ENCODE measurements around the gene MCOLN2. TPM values are rescaled to one million over a fixed set of nuclear protein-coding genes. Genes with fewer than 3 reads are reported as not detected.

Gene MCOLN2
- total and polyA plus RNA-seq, 2 of the 8 experiments (the other 6 are each of a cell fraction or from before 2014, with no cell fraction given) = 1.7 to 6.1 TPM

DNA sequence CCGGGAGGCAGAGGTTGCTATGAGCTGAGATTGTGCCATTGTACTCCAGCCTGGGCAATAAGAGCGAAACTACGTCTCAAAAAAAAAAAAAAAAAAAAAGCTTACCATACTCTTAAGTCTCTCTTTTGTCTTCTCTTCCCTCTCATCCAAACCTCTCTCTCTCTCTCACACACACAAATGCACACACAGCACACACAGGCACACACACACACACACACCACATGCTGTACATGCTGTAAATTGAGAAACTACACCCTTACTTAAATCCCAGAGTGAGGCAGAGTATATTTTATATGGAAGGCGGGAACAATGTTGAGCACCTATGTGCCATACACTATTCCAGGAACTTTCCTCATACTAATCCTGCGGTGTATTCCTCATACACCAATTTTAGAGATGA is 44.9 kb upstream of the MCOLN2 start:
- H2AFZ ChIP-seq (ENCODE audit: low read length) = no peak overlapping the region
- no peaks in the 10 kb centered on the region for H4K20me1 ChIP-seq (replicated peaks in 1 of 2; ENCODE audit: control insufficient read depth in 1 of 2, insufficient read depth in 2 of 2, low read length in 2 of 2)
- H2AK5ac ChIP-seq (ENCODE audit: low read depth, low read length) = no peak overlapping the region
- no peak overlapping the region for H3K4me3 ChIP-seq (ENCODE audit: extremely low read depth in 1 of 4, insufficient read depth in 2 of 4, low read depth in 3 of 4, low read length in 4 of 4)
- no peak overlapping the region for H2BK120ac ChIP-seq (replicated peaks; ENCODE audit: low read depth, low read length)
- H3K4me2 ChIP-seq (ENCODE audit: insufficient read depth in 1 of 2, low read depth in 2 of 2, low read length in 2 of 2) = no peak overlapping the region
- no peak overlapping the region for H2BK12ac ChIP-seq (ENCODE audit: low read depth, low read length)
- no peaks in the 10 kb centered on the region for H3K36me3 ChIP-seq (ENCODE audit: control insufficient read depth in 2 of 4, insufficient read depth in 4 of 4, low read length in 3 of 4)
- H3K4ac ChIP-seq (replicated peaks; ENCODE audit: insufficient read length, low read depth, low read length) = no peak overlapping the region
- H4K5ac ChIP-seq (ENCODE audit: insufficient read length, low read depth, low read length) = no peak overlapping the region
- H2BK20ac ChIP-seq (ENCODE audit: low read length) = no peak overlapping the region
- H3K56ac ChIP-seq (replicated peaks; ENCODE audit: insufficient read length, low read depth, low read length) = no peak overlapping the region
- H4K8ac ChIP-seq (ENCODE audit: extremely low read depth, insufficient read depth, low read length) = no peak overlapping the region
- no peaks in the 10 kb centered on the region for H3K23me2 ChIP-seq (ENCODE audit: low read depth, low read length)
- no peak overlapping the region for H3K18ac ChIP-seq (ENCODE audit: extremely low read depth, low read length)
- peaks cover 2 to 20% (median 14%) of the 10 kb centered on the region in 4 experiments for H3K27me3 ChIP-seq (replicated peaks in 1 of 4; ENCODE audit: control insufficient read depth in 3 of 4, extremely low read depth in 1 of 4, insufficient read depth in 3 of 4, low read length in 3 of 4)
- no peaks in the 10 kb centered on the region for H3K79me1 ChIP-seq (ENCODE audit: low read depth, low read length)
- TF ChIP-seq NANOG (IDR thresholded peaks at IDR 0.05; ENCODE audit: insufficient read depth, low read depth, low read length, poor library complexity, severe bottlenecking) (no peak), TAF1 (IDR thresholded peaks at IDR 0.05; ENCODE audit: low read depth, low read length) (no peak), JUND (IDR thresholded peaks at IDR 0.05; ENCODE audit: low read length) (no peak), RAD21 (IDR thresholded peaks at IDR 0.05 in 1 of 2, conservative IDR thresholded peaks at IDR 0.05 in 1 of 2; ENCODE audit: low read depth in 2 of 2, low read length in 2 of 2) (no peak)
- no peak overlapping the region for H3K27ac ChIP-seq (ENCODE audit: low read depth, low read length)
- FAIRE-seq (no peak), DNase-seq (ENCODE audit: low read depth in 1 of 2, low spot score in 2 of 2) (no peak)
- WGBS, 2 experiments (ENCODE audit: extremely low coverage in 1 of 2, insufficient coverage in 1 of 2, insufficient read length in 1 of 2, insufficient replicate concordance in 2 of 2, low coverage in 1 of 2, low lambda C conversion rate in 2 of 2, missing lambda C conversion rate in 1 of 2) = 82% methylated on average over 5 of the region's 5 CpGs; no CpG with 5 or more reads in 1 of the 2 experiments
- H2BK5ac ChIP-seq (ENCODE audit: low read depth, low read length) = no peak overlapping the region
- no peaks in the 10 kb centered on the region for H3K9me3 ChIP-seq (ENCODE audit: insufficient read depth in 2 of 2, low read depth in 1 of 2, low read length in 1 of 2)
- H3K23ac ChIP-seq (ENCODE audit: insufficient read length) = no peak overlapping the region
- peaks cover 0 to 3% (median 0%) of the 10 kb centered on the region in 4 experiments; a peak in 1 of 7 replicates for H3K4me1 ChIP-seq (replicated peaks in 1 of 4; ENCODE audit: control insufficient read depth in 3 of 4, insufficient read depth in 4 of 4, low read length in 3 of 4)
- no peak overlapping the region for H3K14ac ChIP-seq (ENCODE audit: insufficient read length)
- no peaks in the 10 kb centered on the region for H3K79me2 ChIP-seq (ENCODE audit: control insufficient read depth in 1 of 2, insufficient read depth in 2 of 2, low read length in 2 of 2)
- no peak overlapping the region for H4K91ac ChIP-seq (replicated peaks; ENCODE audit: insufficient read length, low read length)
- CTCF ChIA-PET (ENCODE audit: partially characterized antibody) = interaction anchor here (1.1 to 4.5 kb wide), 3 partner anchors 67 to 139 kb away, joined by 3 to 21 read pairs (median 4); no protein-coding TSS in a partner anchor
- POLR2A ChIA-PET (ENCODE audit: partially characterized antibody) = no interaction called here
- H2BK15ac ChIP-seq (ENCODE audit: low read length) = 0 out of 2 replicates have a peak overlapping the region, but pooled peaks have one; percentile 2
- H3K9ac ChIP-seq (replicated peaks in 1 of 4; ENCODE audit: extremely low read depth in 1 of 4, low read depth in 3 of 4, low read length in 3 of 4) = no peak overlapping the region

Data from H1 (cell line).